Choroid plexus epithelial cell (primary cell): ENCODE data around the gene PDLIM1.
A peak's percentile ranks its signal among the peaks of the same experiment; 100 is the strongest.

ENCODE experiments used
- DNase-seq: peaks from one replicate; pipeline ENCODE4 v3.0.0-alpha.2; 2010; ENCODE audit warnings: low read depth
- H3K4me3 ChIP-seq: 2 replicates; pipeline ENCODE4 v1.5.1; 2011; ENCODE audit warnings: low read depth, mild to moderate bottlenecking, control low read depth, low read length, moderate library complexity
- CTCF ChIP-seq: conservative IDR thresholded peaks from 2 replicates; pipeline ENCODE4 v1.5.1; 2011; ENCODE audit warnings: low read depth, mild to moderate bottlenecking, control low read depth, inconsistent platforms, low read length, moderate library complexity

The PDLIM1 gene

GRCh38 chr10:95260909-95261552 lies 29.8 kb downstream of the PDLIM1 start:
- DNase-seq, result peak; percentile 51
- no peak overlapping the region for H3K4me3 ChIP-seq
- no peak for TF ChIP-seq CTCF

- DNase-seq, result peak; percentile 97
- no peak for TF ChIP-seq CTCF
- no peak overlapping the region for H3K4me3 ChIP-seq
Measured at GRCh38 chr10:95260397-95260881, 30.4 kb downstream of the PDLIM1 start.

GRCh38 chr10:95257849-95258248 lies 33.0 kb downstream of the PDLIM1 start:
- no peak for TF ChIP-seq CTCF
- no peak overlapping the region for H3K4me3 ChIP-seq
- no peak for DNase-seq

GRCh38 chr10:95256268-95256667 lies 34.5 kb downstream of the PDLIM1 start:
- H3K4me3 ChIP-seq, result no peak overlapping the region

GRCh38 chr10:95254629-95255028 lies 36.2 kb downstream of the PDLIM1 start:
- no peak for TF ChIP-seq CTCF
- no peak for DNase-seq
- no peak overlapping the region for H3K4me3 ChIP-seq

More at GRCh38 chr10:95256268-95256667, 34.5 kb downstream of the PDLIM1 start:
- no peak for DNase-seq
- no peak for TF ChIP-seq CTCF

- no peak for TF ChIP-seq CTCF
- DNase-seq, result no peak
- no peak overlapping the region for H3K4me3 ChIP-seq
Measured at GRCh38 chr10:95253686-95254085, 37.1 kb downstream of the PDLIM1 start.

- H3K4me3 ChIP-seq, result no peak overlapping the region
- no peak for DNase-seq
- TF ChIP-seq CTCF, result no peak
Measured at GRCh38 chr10:95253007-95253406, 37.8 kb downstream of the PDLIM1 start.
